ENCODE results near the gene HPS5.

HPS5 gene

DNA sequence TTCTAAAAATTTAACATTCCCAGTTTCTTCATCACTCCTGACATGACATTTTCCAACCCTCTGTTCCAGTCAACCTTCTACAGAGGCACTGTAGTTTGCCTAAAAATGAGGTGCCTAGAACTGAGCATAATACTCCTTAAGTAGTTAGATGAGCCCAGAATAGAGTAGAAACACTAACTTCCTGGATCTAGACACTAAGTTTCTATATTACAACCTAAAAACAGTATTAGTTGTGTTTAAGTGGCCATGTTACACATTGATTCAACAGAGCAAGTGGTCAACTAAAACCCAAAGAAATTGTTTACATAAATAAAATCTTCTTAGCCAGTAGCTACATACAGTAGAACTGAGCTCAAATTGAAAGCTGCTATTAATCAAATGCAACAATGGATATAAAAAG lies 1.3 kb downstream of the HPS5 start:
- DNase-seq: no peak

DNA sequence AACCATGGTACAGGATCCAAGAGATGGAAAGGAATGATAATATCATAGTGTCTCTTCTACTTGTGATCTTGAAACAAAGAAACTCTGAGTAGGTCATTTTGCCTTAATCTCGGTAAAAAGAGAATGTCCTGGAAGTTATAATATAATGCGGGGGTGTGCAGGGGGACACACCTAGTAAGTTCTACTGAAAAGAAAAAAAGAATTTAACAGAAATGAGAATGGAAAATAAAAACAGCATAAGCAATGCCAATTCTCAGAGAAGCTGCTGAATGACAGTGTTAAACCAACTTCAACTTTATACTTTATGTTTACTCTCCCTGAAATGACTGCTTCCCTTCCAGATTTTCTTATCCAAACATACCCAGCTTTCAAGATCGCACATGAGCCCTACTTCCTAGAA lies 2.0 kb downstream of the HPS5 start:
- no peak for DNase-seq

DNA sequence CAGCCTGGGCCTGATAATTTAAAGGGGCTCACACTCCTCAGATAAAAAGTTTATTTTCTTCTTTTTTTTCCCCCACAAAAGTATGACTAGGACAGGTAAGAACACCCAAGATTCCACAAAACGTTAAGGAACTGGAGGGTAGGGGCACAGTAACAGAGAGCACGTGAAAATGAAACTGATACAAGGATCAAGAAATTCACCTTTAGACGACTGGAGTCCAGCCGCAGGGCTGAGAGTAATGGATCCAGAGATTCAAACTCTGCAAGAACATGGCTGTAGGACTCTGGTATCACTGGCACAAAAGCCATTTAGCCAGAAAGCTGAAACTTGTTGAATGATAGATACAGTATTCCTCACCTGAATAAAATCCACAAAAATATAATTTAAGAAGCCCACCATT lies 4.4 kb downstream of the HPS5 start:
- DNase-seq: no peak

DNA sequence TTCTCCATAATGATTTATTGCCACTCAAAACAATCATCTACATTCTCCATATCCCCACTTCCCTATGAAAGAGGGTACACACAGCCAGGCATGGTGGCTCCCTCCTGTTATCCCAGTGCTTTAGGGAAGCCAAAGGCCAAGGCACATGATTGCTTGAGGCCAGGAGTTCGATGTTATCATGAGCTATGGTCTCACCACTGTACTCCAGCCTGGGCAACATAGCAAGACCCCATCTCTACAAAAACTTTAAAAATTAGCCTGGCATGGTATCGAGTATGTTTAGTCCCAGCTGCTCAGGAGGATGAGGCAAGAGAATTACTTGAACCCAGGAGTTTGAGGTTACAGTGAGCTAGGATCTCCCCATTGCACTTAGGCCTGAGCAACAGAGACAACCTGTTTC lies 6.0 kb downstream of the HPS5 start:
- DNase-seq: no peak

DNA sequence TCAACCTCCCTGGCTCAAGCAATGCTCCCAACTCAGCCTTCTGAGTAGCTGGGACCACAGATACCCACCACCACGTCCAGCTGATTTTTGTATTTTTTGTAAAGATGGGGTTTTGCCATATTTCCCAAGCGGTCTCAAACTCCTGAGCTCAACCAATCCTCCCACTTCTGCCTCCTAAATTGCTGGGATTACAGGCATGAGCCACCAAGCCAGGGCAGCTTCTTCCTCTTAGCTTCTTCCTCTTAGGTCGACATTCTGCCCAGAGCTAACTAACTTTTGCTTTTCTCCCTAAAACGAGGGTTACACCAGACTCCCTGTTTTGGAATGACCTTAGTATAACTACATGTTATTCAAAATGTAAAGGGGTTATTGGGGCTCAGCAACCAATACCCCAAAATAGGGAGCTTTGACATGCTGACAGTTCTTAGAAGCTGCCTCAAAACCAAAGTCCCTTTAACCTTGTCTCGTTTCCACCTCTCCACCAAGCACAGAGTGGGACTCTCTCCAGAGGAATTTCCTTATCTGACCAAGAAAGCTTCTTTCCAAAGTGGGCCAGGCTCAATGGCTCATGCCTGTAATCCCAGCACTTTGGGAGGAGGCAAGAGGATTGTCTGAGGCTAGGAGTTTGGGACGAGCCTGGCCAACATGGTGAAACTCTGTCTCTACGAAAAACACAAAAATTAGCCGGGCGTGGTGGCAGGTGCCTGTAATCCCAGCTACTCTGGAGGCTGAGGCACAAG lies 7.0 kb downstream of the HPS5 start:
- no peak for DNase-seq

DNA sequence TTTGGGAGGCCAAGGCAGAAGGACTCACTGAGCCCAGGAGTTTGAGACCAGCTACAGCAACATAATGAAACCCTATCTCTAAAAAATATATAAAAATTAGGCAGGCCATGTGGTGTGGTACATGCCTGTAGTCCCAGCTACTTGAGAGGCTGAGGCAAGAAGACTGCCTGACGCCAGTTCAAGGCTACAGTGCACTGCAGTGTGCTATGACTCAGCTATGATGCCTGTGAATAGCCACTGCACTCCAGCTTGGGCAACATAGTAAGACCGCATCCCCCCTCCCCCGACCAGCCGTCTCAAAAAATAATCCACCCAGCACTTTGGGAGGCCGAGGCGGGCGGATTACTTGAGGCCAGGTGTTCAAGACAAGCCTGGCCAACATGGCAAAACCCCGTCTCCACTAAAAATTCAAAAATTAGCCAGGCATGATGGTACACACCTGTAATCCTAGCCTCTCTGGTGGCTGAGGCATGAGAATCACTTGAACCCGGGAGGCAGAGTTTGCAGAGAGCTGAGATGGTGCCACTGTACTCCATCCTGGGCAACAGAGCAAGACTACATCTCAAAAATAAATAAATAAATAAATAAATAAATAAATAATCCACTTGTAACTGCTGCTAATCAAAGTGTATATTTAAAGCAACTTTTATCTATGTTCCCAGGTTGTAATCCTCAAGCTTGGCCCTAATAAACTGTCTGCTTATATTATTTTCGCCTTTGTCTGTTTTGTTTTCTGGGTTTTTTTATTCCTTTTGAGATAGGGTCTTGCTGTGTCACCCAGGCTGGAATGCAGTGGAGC lies 7.8 kb downstream of the HPS5 start:
- peak in 1 of 2 donors; percentile 7 for DNase-seq

DNA sequence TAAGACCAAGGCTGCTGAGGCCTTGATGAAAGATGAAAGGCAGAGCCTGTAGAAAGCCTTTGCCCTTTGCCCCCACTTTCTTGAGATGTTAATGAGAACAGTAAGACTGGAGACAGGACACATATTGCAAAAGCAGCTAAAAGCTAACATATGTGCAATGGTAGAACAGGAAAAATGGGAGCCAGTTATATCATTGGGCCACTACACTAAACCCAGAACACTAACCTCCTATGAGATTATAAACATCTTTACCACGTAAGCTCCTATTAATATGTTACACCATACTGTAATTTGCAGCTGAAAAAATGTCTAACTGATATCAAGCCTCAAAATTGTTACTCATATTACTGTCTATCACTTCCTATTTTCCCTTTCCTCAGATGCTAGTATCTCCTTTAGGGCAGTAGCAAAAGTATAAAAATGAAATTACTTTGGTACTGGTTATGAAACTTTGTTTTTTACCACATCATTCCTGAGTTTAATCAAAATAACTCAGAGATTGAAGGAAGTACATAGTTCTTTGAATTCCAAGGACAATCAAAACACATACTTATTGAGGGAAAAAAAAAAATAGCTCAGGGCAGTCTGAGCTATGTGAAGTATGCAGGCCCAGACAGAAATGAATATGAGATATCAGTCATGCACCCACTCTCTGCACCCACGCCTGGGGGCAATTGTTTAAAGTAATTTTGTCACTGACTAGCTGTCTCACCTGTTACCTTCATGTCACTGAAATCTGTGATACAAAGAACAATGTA lies 9.1 kb downstream of the HPS5 start:
- no peak for DNase-seq

DNA sequence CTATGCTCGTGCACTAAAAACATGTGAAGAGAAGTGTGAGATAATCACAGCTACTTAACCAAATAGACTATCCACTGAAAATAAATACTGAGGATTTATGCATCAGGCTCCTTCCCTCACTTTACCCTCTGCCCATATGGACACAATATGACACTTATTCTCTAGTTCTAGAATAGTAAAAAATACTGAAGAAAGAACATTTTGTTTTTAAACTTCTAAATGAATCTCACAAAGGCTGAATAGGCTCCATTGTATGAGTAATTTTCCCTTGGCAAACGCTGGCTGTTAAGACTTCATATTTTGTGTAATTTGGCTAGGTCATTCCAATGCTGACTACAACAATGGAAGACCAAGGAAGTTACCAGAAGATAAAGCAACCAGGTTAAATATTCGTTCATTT lies 9.9 kb downstream of the HPS5 start:
- DNase-seq: no peak

DNA sequence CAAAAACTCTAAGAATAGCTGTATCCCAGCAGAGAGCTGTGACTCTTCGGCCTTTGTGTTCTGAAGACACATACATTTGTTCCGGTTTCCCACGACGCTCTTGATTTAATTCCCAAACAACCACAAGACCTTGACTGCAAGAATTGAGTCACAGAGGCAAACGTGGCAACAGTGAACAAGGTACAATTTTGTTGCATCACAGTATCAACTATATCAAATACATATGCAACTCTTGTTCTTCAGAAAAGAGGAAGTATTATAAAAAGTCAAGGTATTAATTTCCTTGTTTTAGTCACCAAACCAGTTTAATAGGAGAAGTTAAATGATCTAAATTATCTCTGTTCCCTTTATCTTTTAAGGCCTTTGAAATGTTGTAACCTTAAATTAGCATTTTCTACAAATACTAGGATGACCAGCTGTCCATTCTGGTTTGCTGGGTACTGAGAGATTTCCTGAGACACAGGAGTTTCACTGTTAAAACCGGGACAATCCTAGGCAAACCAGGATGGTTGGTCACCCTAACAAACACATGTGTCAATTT lies 11.1 kb downstream of the HPS5 start:
- peak in 1 of 2 donors; percentile 14 for DNase-seq

DNA sequence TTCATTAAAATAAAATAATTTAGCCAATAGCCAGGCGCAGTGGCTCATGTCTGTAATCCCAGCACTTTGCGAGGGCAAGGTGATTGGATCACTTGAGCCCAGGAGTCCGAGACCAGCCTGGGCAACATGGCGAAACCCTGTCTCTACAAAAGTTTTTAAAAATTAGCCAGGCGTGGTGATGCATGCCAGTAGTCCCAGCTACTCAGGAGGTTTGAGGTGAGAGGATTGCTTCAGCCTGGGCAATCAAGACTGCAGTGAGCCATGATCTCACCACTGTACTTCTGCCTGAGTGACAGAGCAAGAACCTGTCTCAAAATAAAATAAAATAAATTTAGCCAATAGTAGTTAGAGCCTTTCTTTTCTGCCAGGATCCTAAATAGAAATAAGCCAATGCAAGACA lies 12.2 kb downstream of the HPS5 start:
- no peak for DNase-seq

DNA sequence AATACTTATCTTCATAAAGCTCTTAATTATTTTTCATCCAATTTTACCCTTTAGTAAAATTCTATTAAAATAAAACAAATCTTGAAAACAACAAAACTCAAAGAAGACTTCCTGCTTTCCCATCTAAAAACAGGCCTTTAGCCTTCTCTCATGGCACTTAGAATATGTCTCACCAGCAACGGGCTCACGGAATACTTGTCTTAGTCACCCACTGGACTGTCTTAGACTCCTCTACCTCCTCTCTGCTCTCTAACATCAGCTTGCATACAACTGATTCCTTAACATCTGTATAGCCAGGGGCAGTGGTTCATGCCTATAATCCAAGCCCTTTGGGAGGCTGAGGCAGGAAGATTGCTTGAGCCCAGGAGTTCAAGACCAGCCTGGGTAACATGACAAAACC lies 13.7 kb downstream of the HPS5 start:
- DNase-seq: no peak

DNA sequence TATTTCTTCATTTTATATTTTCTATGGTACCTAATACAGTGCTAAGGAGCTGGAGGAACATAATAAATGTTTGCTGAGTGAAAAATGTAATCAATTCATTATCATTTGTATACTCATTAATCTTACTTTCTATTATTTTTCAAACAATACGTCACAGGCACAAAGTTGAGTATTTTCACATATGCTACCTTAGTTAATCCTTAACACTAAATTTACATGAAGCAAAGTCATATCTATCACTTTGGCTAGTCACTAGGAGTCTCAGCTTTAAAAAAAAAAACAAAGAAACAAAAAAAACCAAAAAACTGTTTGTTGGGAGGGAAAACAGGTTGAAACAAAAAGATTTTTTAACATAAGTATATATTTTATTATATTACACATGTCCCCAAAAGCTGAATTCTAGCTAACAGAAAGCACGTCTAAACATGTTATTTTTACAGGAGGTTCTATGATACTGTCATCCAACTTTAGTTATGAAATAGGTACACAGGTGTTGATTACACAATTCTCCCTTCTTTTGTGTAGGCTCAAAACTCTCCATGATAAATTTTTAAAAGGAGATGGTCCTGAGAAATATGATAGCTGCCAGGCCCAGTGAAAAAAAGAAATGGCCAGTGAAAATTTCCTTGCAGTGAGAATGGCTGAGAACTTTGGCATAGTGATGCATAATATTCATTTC lies 14.3 kb downstream of the HPS5 start:
- no peak for DNase-seq

DNA sequence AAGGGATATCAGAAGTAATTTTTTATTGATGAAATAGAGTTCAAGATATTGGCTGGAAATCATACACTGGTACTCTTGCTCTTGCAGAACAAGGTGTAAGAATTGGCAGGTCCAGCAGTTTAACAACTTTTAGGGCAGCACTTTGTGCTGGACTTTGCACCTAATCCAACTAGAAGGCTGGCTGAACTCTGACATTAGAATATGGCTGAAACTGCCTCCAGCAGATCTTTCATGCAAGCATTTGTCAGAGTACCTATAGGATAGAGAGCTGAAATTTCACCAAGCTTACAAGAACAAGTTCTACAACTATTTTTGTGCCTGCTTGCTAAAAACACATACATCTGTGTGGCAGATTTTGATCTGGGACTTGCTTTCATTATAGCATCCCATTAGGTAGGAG lies 17.2 kb downstream of the HPS5 start:
- DNase-seq: no peak

DNA sequence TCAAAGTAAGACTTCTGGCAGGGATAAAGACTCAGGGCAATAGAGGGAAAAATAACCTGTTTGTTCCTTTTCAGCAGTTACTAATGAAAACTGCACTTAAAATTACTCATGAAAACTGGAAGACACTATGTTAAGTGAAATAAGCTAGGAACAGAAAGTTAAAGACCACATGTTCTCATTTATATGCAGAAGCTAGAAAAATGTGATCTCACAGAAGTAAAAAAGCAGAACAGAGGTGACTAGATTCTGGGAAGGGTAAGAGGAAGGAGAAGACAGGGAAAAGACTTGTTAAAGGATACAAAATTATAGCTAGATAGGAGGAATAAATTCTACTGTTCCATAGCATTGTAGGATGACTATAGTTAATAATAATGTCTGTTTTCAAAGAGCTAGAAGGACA lies 22.2 kb downstream of the HPS5 start:
- no peak for DNase-seq

DNA sequence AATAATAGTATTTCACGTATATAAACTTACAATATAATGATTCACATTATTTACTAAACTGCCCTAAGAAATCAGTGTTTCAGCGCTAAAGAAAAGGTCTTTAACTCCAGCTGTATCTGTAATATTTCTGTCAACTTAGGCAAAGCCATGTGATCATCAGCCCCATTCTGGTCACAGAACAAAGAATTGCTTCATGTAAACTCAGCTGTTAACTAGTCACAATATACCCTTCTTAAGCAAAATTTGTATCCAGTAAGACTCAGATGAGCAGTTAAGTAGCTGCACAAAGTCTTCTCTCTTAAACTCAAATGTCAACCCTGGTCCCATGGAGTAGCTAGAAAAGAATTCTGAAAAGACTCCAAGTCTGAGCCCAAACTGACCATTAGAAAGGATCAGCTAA lies 26.6 kb downstream of the HPS5 start:
- no peak for DNase-seq

DNA sequence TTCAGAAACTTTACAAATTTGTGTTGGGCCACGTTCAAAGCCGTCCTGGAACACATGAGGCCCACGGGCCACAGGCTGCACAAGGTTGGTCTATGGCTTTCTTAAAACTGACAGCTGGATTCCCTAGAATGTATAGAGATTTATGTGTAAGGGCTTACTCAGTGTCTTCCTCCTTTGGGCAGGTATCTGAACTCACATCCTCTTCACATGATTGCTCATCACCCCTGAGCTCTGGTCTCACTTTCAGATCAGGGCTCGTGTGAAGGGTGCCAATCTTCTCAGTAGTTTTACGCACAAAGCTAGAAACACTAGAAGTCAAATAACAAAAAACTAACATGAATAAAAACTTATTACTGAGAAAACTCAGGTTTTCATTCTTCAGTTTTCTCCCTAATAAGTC lies 27.1 kb downstream of the HPS5 start:
- no peak for DNase-seq

DNA sequence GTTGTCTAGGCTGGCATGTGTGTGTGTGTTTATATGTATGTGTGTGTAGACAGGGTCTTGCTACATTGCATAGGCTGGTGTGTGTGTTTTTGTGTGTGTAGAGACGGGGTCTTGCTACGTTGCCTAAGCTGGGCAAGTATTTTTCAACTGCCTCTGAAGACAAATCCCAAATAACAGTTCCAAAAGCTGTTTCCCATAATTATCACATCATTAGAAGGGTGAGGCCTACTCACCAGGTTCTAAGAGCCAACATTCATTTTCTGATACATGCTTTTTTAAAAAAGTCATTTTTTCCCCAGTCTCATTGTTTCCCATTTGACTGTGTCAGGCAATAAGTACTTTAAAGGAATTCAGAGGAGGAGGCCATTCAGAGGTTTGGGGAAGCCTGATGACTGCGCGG lies 33.0 kb downstream of the HPS5 start:
- no peak for DNase-seq

DNA sequence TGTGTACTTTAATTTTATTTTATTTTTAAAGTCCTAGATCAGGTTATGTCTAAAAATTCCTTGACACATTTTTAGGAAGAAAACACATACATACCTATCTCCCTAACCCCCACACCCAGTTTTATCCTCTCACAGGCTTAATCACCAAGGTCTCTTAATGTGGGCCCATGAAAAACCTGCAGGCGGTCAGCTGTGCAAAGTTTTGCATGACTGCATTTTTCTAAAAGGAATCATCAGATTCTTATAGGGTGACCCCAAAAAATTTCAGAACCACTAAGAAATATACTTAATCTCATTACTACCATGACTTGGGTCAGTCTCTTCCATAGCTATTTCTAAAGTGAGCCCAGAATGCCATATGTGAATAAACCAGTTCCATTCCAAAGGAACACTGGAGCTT lies 36.1 kb downstream of the HPS5 start:
- DNase-seq: no peak

DNA sequence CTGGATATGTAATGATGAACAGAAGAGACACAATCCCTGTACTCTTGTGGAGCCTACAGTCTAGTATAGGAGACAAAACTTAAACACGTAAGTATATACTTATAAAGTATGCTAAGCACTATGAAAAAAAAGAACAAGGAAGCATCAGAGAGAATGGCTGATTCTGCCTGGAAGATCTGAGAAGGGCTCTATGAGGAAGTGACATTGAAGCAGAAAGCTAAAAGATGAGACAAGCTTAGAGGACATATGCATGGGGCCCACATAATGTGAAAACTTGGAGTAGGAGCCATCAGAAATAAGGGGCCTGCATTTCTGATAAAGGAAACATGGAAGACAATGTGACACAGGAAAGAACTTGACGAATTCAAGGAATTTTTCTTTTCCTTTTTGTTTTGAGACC lies 39.3 kb downstream of the HPS5 start:
- no peak for DNase-seq

DNA sequence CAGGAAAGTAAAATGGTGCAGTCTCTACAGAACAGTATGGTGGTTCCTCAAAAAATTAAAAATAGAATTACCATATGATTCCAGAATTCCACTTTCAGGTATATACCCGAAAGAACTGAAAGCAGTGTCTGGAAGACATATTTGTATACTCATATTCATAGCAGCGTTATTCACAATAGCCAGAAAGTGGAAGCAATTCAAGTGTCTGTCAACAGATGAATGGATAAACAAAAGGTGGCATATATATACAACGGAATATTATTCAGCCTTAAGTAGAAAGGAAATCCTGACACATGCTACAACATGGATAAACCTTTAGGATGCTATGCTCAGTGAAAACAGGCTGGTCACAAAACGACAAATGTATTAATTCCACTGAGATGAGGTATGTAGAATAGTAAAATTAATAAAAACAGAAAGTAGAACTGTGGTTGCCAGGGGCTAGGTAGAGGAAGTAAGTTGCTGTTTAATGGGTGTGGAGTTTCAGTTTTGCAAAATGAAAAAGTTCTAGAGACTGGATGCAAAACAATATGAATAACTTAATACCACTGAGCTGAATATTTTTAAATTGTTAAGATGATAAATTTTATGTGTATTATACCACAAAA lies 41.4 kb downstream of the HPS5 start:
- DNase-seq: peak in 1 of 2 donors; percentile 5

DNA sequence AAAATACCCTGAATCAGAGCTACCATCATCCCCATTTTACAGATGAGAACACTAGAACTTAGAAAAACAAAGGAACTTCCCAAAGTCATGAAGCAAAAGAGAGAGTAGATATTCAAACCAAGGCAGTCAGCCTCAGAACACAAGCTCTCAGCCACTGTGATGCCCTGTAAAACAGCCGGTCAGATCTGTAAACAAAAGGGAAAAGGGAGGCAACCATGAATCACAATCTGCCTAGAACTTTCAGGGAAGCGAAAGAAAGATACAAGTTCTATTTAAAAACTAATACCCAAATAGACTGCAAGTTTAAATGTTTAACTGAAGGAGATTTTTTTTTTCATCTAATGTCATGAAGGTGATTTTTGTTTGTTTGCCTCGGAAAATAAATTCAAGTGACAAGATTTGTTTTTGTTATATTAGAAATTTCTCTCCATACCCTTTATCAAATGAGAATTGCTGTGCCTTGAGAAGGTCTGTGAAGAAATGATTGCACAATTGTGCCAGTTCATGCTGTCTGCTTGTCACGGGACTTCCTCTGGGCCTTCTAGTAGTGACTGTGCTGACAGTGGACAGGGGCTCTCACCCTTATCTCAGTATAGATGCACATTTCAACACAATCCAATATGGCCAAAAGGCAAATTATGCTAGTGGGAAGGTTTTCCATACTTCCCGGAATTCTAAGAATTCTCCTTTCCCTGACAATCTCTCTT lies 44.2 kb downstream of the HPS5 start:
- DNase-seq: peak; percentile 4 to 45

DNA sequence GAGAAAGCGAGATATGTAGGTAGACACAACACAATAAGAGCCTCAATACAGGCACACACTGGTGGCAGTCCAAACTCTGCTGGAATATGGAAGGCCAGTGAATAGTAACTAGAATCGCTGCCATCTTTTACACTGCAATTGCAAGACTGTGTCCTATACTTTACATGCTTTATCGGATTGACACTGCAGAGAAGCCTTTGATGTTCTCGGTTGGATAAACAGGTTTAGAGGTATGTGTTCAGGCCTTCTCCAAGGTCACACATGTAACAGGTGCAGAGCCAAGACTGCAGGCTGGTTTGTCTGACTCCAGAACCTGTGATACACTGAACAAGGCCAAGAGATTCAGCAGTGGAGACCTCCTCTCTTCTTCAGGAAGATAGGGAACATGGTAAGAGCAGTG lies 50.7 kb downstream of the HPS5 start:
- no peak for DNase-seq

All from CD4-positive, alpha-beta T cell treated with Interleukin-1 beta for 1 hour (primary cell).